ENCODE results near the gene SIRT4. TPM values are rescaled to one million over a fixed set of nuclear protein-coding genes. Genes with fewer than 3 reads are reported as not detected.

SIRT4 gene
- total and polyA plus RNA-seq, 10 of the 15 experiments (the other 5 are each of a cell fraction or from before 2014, with no cell fraction given): 0.19 to 0.98 (median 0.44) TPM

- TF ChIP-seq BCLAF1 (IDR thresholded peaks at IDR 0.05) (no peak), LARP7 (IDR thresholded peaks at IDR 0.05) (peak; percentile 62; the same call in 1 of the 2 replicates), IKZF1 (conservative IDR thresholded peaks at IDR 0.05) (peak; percentile 92), E2F4 (IDR thresholded peaks at IDR 0.05; ENCODE audit: low read depth, low read length) (no peak), RAD51 (IDR thresholded peaks at IDR 0.05) (peak; percentile 100), ELK1 (IDR thresholded peaks at IDR 0.05; ENCODE audit: low read depth, low read length) (no peak), PBX3 (IDR thresholded peaks at IDR 0.05; ENCODE audit: insufficient replicate concordance, low read depth, low read length) (no peak), GATAD2B (conservative IDR thresholded peaks at IDR 0.05; ENCODE audit: low read depth) (peak; percentile 36; the same call in 1 of the 2 replicates), PAX5 (IDR thresholded peaks at IDR 0.05; ENCODE audit: borderline replicate concordance, low read depth, low read length) (peak; percentile 82; the same call in 1 of the 2 replicates), MEF2B (IDR thresholded peaks at IDR 0.05; ENCODE audit: partially characterized antibody, poor library complexity, severe bottlenecking) (no peak), CHD1 (IDR thresholded peaks at IDR 0.05; ENCODE audit: low read depth, low read length) (no peak), SMARCA5 (IDR thresholded peaks at IDR 0.05) (peak; percentile 72), SMC3 (IDR thresholded peaks at IDR 0.05; ENCODE audit: borderline replicate concordance, low read length) (no peak), ATF2 (IDR thresholded peaks at IDR 0.05; ENCODE audit: low read length) (no peak), NKRF (conservative IDR thresholded peaks at IDR 0.05) (peak; percentile 85), CBX5 (IDR thresholded peaks at IDR 0.05; ENCODE audit: low read depth) (no peak), SREBF1 (IDR thresholded peaks at IDR 0.05; ENCODE audit: low read length) (no peak)
Measured at GRCh38 chr12:120317224-120318105, 15.3 kb downstream of the SIRT4 start (continued).

Data from GM12878 (cell line).